ENCODE measurements around the gene CTDSPL. TPM values are rescaled to one million over a fixed set of nuclear protein-coding genes. Genes with fewer than 3 reads are reported as not detected.

The CTDSPL gene
- total RNA-seq, 3 donors from 2014 or later (not counting 1 experiment from before 2014, with no cell fraction given), result 0.50 to 3.4 (median 1.8) TPM

- Histone ChIP-seq H3K36me3 (ENCODE audit: control insufficient read depth, insufficient read depth, low read length) (no peaks in the 10 kb centered on the region), H3K27me3 (ENCODE audit: control insufficient read depth, insufficient read depth, low read length) (no peaks in the 10 kb centered on the region), H3K4me1 (ENCODE audit: control insufficient read depth, insufficient read depth, low read length) (no peaks in the 10 kb centered on the region), H3K4me3 (ENCODE audit: low read length) (no peak overlapping the region), H3K9me3 (ENCODE audit: control insufficient read depth, insufficient read depth, low read length) (no peaks in the 10 kb centered on the region), H3K27ac (ENCODE audit: low read length) (no peak overlapping the region)
- ATAC-seq (no peak), DNase-seq (no peak)
- H3K36me3 Mint-ChIP-seq, result no peaks in the 10 kb centered on the region
- H3K27me3 Mint-ChIP-seq (ENCODE audit: low read depth in 2 of 2), result peaks cover 0 to 6% of the 10 kb centered on the region in 2 donors
- no peaks in the 10 kb centered on the region for H3K4me1 Mint-ChIP-seq
- WGBS (ENCODE audit: insufficient coverage), result 80% methylated on average over 7 of the region's 8 CpGs
- no peak overlapping the region for H3K27ac Mint-ChIP-seq
- no peak overlapping the region for H3K4me3 Mint-ChIP-seq
- intact Hi-C loops (cut with micrococcal nuclease), result no loop called here
- TF ChIP-seq, protein P1, sequence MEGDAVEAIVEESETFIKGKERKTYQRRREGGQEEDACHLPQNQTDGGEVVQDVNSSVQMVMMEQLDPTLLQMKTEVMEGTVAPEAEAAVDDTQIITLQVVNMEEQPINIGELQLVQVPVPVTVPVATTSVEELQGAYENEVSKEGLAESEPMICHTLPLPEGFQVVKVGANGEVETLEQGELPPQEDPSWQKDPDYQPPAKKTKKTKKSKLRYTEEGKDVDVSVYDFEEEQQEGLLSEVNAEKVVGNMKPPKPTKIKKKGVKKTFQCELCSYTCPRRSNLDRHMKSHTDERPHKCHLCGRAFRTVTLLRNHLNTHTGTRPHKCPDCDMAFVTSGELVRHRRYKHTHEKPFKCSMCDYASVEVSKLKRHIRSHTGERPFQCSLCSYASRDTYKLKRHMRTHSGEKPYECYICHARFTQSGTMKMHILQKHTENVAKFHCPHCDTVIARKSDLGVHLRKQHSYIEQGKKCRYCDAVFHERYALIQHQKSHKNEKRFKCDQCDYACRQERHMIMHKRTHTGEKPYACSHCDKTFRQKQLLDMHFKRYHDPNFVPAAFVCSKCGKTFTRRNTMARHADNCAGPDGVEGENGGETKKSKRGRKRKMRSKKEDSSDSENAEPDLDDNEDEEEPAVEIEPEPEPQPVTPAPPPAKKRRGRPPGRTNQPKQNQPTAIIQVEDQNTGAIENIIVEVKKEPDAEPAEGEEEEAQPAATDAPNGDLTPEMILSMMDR (IDR thresholded peaks at IDR 0.05), result no peak
- H3K9me3 Mint-ChIP-seq, result no peaks in the 10 kb centered on the region
These were observed 73.1 kb downstream of the CTDSPL start for GRCh38 chr3:37934631-37935289.

GRCh38 chr3:37935290-37935668 lies 73.6 kb downstream of the CTDSPL start:
- intact Hi-C loops (cut with micrococcal nuclease), result no loop called here
- H3K4me1 Mint-ChIP-seq, result no peaks in the 10 kb centered on the region
- H3K36me3 Mint-ChIP-seq, result no peaks in the 10 kb centered on the region
- no peak overlapping the region for H3K4me3 Mint-ChIP-seq
- peaks cover 0 to 6% of the 10 kb centered on the region in 2 donors for H3K27me3 Mint-ChIP-seq (ENCODE audit: low read depth in 2 of 2)
- Histone ChIP-seq H3K9me3 (ENCODE audit: control insufficient read depth, insufficient read depth, low read length) (no peaks in the 10 kb centered on the region), H3K4me3 (ENCODE audit: low read length) (no peak overlapping the region), H3K27ac (ENCODE audit: low read length) (no peak overlapping the region), H3K27me3 (ENCODE audit: control insufficient read depth, insufficient read depth, low read length) (no peaks in the 10 kb centered on the region), H3K36me3 (ENCODE audit: control insufficient read depth, insufficient read depth, low read length) (no peaks in the 10 kb centered on the region), H3K4me1 (ENCODE audit: control insufficient read depth, insufficient read depth, low read length) (no peaks in the 10 kb centered on the region)
- no peak for ATAC-seq
- no peak for DNase-seq
- no peaks in the 10 kb centered on the region for H3K9me3 Mint-ChIP-seq
- TF ChIP-seq, protein P1 (IDR thresholded peaks at IDR 0.05), result no peak
- WGBS (ENCODE audit: insufficient coverage), result no CpG with 5 or more reads among the region's 1 CpG
- no peak overlapping the region for H3K27ac Mint-ChIP-seq

DNA sequence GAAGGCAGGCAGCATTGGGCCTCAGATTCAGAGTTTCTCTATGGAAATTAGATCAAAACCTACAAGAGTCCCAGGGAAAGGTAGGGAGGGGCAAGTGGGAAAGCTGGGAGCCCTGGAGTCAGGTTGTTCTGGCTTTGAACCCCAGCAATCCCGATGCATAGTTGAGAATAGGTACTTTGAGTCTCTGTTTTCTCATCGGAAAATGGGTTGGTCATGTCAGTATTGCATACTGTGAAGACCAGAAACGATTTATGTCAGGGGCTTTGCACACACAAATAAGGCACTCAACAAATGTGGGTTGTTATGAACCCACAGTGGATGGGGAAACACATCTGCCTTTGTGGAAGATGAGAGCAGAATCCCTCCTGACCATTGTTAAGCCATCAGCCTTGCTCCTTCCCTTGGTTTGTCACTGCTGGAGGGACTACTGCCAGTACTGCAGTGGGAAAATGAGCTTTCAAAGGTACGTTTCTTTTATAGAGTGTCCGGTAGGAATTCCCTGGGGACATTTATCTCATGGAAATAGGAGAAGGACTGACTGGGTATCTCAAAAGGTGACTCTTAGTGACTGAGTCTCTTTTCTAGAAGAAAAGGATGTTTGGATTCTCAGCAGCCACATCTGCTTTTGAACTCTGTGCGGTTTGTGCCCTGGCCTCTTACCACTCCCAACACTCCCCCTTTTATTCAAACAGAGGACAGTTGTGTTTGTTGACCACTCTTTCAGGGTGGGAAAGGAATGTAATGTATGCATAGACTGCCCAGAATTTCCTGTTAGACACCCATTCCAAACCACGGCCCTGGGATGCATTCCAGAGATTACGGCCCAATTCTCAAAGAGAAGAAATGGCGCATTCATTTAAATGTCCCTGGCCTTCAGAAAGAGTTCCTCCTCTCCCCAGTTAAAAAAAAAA lies 74.3 kb downstream of the CTDSPL start:
- H3K27ac ChIP-seq (ENCODE audit: low read length), result no peak overlapping the region
- H3K36me3 Mint-ChIP-seq, result no peaks in the 10 kb centered on the region
- no peak overlapping the region for H3K4me3 Mint-ChIP-seq
- no peaks in the 10 kb centered on the region for H3K36me3 ChIP-seq (ENCODE audit: control insufficient read depth, insufficient read depth, low read length)
- no peak for ATAC-seq
- H3K27me3 ChIP-seq (ENCODE audit: control insufficient read depth, insufficient read depth, low read length), result no peaks in the 10 kb centered on the region
- peaks cover 0 to 6% of the 10 kb centered on the region in 2 donors for H3K27me3 Mint-ChIP-seq (ENCODE audit: low read depth in 2 of 2)
- no peak overlapping the region for H3K27ac Mint-ChIP-seq
- H3K4me1 ChIP-seq (ENCODE audit: control insufficient read depth, insufficient read depth, low read length), result no peaks in the 10 kb centered on the region
- H3K9me3 Mint-ChIP-seq, result no peaks in the 10 kb centered on the region
- no peaks in the 10 kb centered on the region for H3K9me3 ChIP-seq (ENCODE audit: control insufficient read depth, insufficient read depth, low read length)
- TF ChIP-seq, protein P1 (IDR thresholded peaks at IDR 0.05), result no peak
- H3K4me1 Mint-ChIP-seq, result no peaks in the 10 kb centered on the region
- no peak overlapping the region for H3K4me3 ChIP-seq (ENCODE audit: low read length)
- 91% methylated on average over 7 of the region's 9 CpGs for WGBS (ENCODE audit: insufficient coverage)
- intact Hi-C loops (cut with micrococcal nuclease), result no loop called here
- DNase-seq, result no peak
